H1 (cell line): ENCODE measurements around the gene ZNF219. TPM values are rescaled to one million over a fixed set of nuclear protein-coding genes. Genes with fewer than 3 reads are reported as not detected.

Source experiments
- YY1 ChIP-seq: IDR thresholded peaks from 2 replicates; pipeline ENCODE4 v1.6.1; 2011; ENCODE audit warnings: low read depth, mild to moderate bottlenecking, low read length
- polyA plus RNA-seq, 7 experiments: library from polyadenylated mRNA; depleted of rRNA in 3 of 7; stranded (reverse) in 5 of 7; unstranded in 2 of 7; fragments of >200 nt in 5 of 7; fragments of 200-250 nt in 2 of 7; gene quantifications; 1 replicate in 5 of 7; 2 replicates in 1 of 7; 4 replicates in 1 of 7; pipeline versions ENCODE4 v1.2.1 to v1.2.3, GENCODE V29; 2011 to 2013; ENCODE audit warnings: missing spikeins in 2 of 7, mixed read lengths in 2 of 7
- total RNA-seq: library from RNA; stranded (reverse); fragmentation: NEBNext Ultra II Directional; extraction: Animal tissue kit (Norgen Biotek cat#: 25700); gene quantifications from 2 replicates; pipeline ENCODE4 v1.2.1, GENCODE V29; 2021
- TF ChIP-seq, protein P1 (sequence below), 3 experiments: IDR thresholded peaks; 1 replicate in 2 of 3; 2 replicates in 1 of 3; pipeline versions ENCODE4 v1.5.1 to v1.6.1; 2011; ENCODE audit warnings: low read length in 3 of 3, mild to moderate bottlenecking in 3 of 3, inconsistent platforms in 2 of 3, low read depth in 1 of 3, moderate library complexity in 1 of 3; ENCODE audit not compliant: insufficient read depth in 1 of 3; ENCODE audit errors: control extremely low read depth in 1 of 3

ZNF219 gene
- total and polyA plus RNA-seq, 2 of the 8 experiments (the other 6 are each of a cell fraction or from before 2014, with no cell fraction given), result 113 to 160 TPM

DNA sequence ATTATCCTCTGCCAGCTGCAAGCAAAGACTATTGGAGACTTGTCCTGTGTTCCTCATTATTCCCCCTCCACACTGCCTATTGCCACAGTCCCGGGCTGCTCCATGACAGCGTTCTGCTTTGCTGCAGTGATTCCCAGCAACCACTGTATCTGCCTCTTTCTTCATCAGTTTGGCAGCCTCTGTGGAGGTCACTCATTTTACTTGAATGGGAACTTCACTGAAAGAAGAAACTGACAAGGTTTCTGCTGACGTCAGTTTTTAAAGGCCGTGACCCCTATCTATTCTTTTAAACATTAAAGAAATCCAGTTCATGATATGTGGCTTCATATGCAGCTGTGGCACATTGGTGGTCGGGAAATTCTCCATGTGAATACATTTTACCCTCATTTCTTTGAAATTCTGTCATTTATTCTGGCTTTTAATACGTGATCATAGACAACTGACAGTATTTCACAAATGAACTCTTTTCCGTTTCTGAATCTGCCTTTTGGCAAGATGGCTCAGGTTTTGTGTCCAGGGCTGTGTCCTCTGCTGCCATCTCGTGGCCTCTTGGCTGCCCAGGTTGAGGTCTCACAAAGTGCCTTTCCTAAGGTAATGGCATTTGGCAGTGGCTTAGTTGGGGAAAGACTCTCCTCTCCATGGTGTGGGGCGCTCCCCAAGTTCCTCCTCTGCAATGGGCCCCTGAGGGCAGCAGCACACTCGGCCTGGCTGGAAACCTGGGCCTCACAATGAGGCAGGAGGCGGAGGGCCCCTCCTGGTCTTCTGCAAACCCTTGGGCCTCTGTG, 8.2 kb upstream of the ZNF219 start (continued):
- TF ChIP-seq, protein P1, sequence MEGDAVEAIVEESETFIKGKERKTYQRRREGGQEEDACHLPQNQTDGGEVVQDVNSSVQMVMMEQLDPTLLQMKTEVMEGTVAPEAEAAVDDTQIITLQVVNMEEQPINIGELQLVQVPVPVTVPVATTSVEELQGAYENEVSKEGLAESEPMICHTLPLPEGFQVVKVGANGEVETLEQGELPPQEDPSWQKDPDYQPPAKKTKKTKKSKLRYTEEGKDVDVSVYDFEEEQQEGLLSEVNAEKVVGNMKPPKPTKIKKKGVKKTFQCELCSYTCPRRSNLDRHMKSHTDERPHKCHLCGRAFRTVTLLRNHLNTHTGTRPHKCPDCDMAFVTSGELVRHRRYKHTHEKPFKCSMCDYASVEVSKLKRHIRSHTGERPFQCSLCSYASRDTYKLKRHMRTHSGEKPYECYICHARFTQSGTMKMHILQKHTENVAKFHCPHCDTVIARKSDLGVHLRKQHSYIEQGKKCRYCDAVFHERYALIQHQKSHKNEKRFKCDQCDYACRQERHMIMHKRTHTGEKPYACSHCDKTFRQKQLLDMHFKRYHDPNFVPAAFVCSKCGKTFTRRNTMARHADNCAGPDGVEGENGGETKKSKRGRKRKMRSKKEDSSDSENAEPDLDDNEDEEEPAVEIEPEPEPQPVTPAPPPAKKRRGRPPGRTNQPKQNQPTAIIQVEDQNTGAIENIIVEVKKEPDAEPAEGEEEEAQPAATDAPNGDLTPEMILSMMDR (IDR thresholded peaks at IDR 0.05; ENCODE audit: control extremely low read depth in 1 of 3, insufficient read depth in 1 of 3, low read depth in 1 of 3, low read length in 3 of 3), result peak; percentile 88 to 97 (median 92)
- TF ChIP-seq YY1, result peak; percentile 84
